ENCODE data around the gene ARHGAP11A. TPM values are rescaled to one million over a fixed set of nuclear protein-coding genes. Genes with fewer than 3 reads are reported as not detected.

ARHGAP11A gene
- total RNA-seq, 2 donors from 2014 or later, result 19.9 to 55.3 TPM

- Histone ChIP-seq H3K27ac (no peak overlapping the region), H3K36me3 (no peaks in the 10 kb centered on the region), H3K4me3 (no peak overlapping the region), H3K27me3 (no peaks in the 10 kb centered on the region), H3K9ac (ENCODE audit: low read depth in 2 of 2, low read length in 2 of 2) (no peak overlapping the region), H3K9me3 (no peaks in the 10 kb centered on the region), H3K4me1 (no peaks in the 10 kb centered on the region)
- no peak for DNase-seq
- TF ChIP-seq CTCF (IDR thresholded peaks at IDR 0.05), result no peak
- intact Hi-C loops (cut with DNase I), result loop anchor here (5.0 to 10.0 kb wide), 2 partner anchors 161 to 329 kb away; no protein-coding TSS in a partner anchor
Observed at GRCh38 chr15:32663671-32664070, 48.4 kb downstream of the ARHGAP11A start.

- Histone ChIP-seq H3K27ac (no peak overlapping the region), H3K27me3 (no peaks in the 10 kb centered on the region), H3K36me3 (no peaks in the 10 kb centered on the region), H3K4me3 (no peak overlapping the region), H3K9me3 (no peaks in the 10 kb centered on the region), H3K4me1 (no peaks in the 10 kb centered on the region), H3K9ac (ENCODE audit: low read depth in 2 of 2, low read length in 2 of 2) (no peak overlapping the region)
- intact Hi-C loops (cut with DNase I), result loop anchor here (5.0 to 10.0 kb wide), 2 partner anchors 160 to 328 kb away; no protein-coding TSS in a partner anchor
- TF ChIP-seq CTCF (IDR thresholded peaks at IDR 0.05), result no peak
- no peak for DNase-seq
Observed at GRCh38 chr15:32664796-32665195, 49.5 kb downstream of the ARHGAP11A start.

GRCh38 chr15:32667321-32667720 lies 52.0 kb downstream of the ARHGAP11A start:
- H3K4me3 ChIP-seq, result no peak overlapping the region
- H3K27ac ChIP-seq, result no peak overlapping the region
- no peak for TF ChIP-seq CTCF (IDR thresholded peaks at IDR 0.05)
- H3K9ac ChIP-seq (ENCODE audit: low read depth in 2 of 2, low read length in 2 of 2), result no peak overlapping the region
- no peaks in the 10 kb centered on the region for H3K4me1 ChIP-seq
- H3K36me3 ChIP-seq, result no peaks in the 10 kb centered on the region
- intact Hi-C loops (cut with DNase I), result loop anchor here (10.0 kb wide), 1 partner anchor 157 kb away; no protein-coding TSS in a partner anchor
- no peak for DNase-seq
- H3K9me3 ChIP-seq, result no peaks in the 10 kb centered on the region
- H3K27me3 ChIP-seq, result no peaks in the 10 kb centered on the region

GRCh38 chr15:32668942-32669341 lies 53.6 kb downstream of the ARHGAP11A start:
- DNase-seq, result no peak
- Histone ChIP-seq H3K4me3 (no peak overlapping the region), H3K9me3 (no peaks in the 10 kb centered on the region), H3K27ac (no peak overlapping the region), H3K36me3 (no peaks in the 10 kb centered on the region), H3K27me3 (no peaks in the 10 kb centered on the region), H3K9ac (ENCODE audit: low read depth in 2 of 2, low read length in 2 of 2) (no peak overlapping the region), H3K4me1 (no peaks in the 10 kb centered on the region)
- TF ChIP-seq CTCF (IDR thresholded peaks at IDR 0.05), result no peak
- intact Hi-C loops (cut with DNase I), result loop anchor here (10.0 kb wide), 1 partner anchor 156 kb away; no protein-coding TSS in a partner anchor

GRCh38 chr15:32669896-32670611 lies 54.8 kb downstream of the ARHGAP11A start:
- Histone ChIP-seq H3K27ac (no peak overlapping the region), H3K4me3 (no peak overlapping the region), H3K4me1 (no peaks in the 10 kb centered on the region), H3K27me3 (no peaks in the 10 kb centered on the region), H3K9me3 (no peaks in the 10 kb centered on the region), H3K36me3 (no peaks in the 10 kb centered on the region), H3K9ac (ENCODE audit: low read depth in 2 of 2, low read length in 2 of 2) (no peak overlapping the region)
- no peak for DNase-seq
- intact Hi-C loops (cut with DNase I), result loop anchor here (10.0 kb wide), 1 partner anchor 155 kb away; no protein-coding TSS in a partner anchor
- TF ChIP-seq CTCF (IDR thresholded peaks at IDR 0.05), result no peak

Measured in colonic mucosa (tissue), 4 donors.